Esophagus (tissue), 2 donors: ENCODE results near the gene GMPR2. TPM values are rescaled to one million over a fixed set of nuclear protein-coding genes. Genes with fewer than 3 reads are reported as not detected.

Experiments
- H3K27ac ChIP-seq, 2 donors: one replicate each; pipeline ENCODE4 v1.5.1; 2013; ENCODE audit warnings: low read depth in 2 of 2, mild to moderate bottlenecking in 2 of 2, inconsistent platforms in 1 of 2, low read length in 1 of 2, moderate library complexity in 1 of 2
- H3K27me3 ChIP-seq, 2 donors: one replicate each; pipeline ENCODE4 v1.6.1; 2013; ENCODE audit warnings: low read length in 2 of 2, control low read depth in 1 of 2, mild to moderate bottlenecking in 1 of 2; ENCODE audit not compliant: insufficient read depth in 2 of 2, control insufficient read depth in 1 of 2
- H3K36me3 ChIP-seq, 2 donors: one replicate each; pipeline ENCODE4 v1.6.1; 2013; ENCODE audit warnings: low read length in 1 of 2; ENCODE audit not compliant: control insufficient read depth in 2 of 2, insufficient read depth in 2 of 2
- H3K4me1 ChIP-seq, 2 donors: one replicate each; pipeline ENCODE4 v1.6.1; 2013; ENCODE audit warnings: low read length in 1 of 2; ENCODE audit not compliant: control insufficient read depth in 2 of 2, insufficient read depth in 2 of 2
- H3K4me3 ChIP-seq, 2 donors: one replicate each; pipeline ENCODE4 v1.5.1; 2013; ENCODE audit warnings: low read length in 2 of 2, mild to moderate bottlenecking in 2 of 2, low read depth in 1 of 2, moderate library complexity in 1 of 2
- H3K9me3 ChIP-seq, 2 donors: one replicate each; pipeline ENCODE4 v1.6.1; 2013; ENCODE audit warnings: mild to moderate bottlenecking in 2 of 2, low read depth in 1 of 2, low read length in 1 of 2, moderate library complexity in 1 of 2; ENCODE audit not compliant: control insufficient read depth in 2 of 2, insufficient read depth in 1 of 2
- WGBS, 2 donors: extraction: QIAGEN DNeasy Blood & Tissue Kit; methylation state at CpG; one replicate each; pipeline ENCODE4 v1.1.7; 2013; 5-methylcytosine and 5-hydroxymethylcytosine counted together
- polyA plus RNA-seq, 2 donors: library from polyadenylated mRNA; stranded (reverse); fragments of 200-250 nt; gene quantifications; one replicate each; pipeline ENCODE4 v1.2.3, GENCODE V29; 2013
- donor health status: healthy with polysubstance abuse.
- donor health status: Bipolar disorder and iron deficiency.

The GMPR2 gene
- polyA plus RNA-seq, 2 donors = 24.5 to 35.0 TPM

- WGBS, 2 donors = 60 to 66% methylated on average over 11 of the region's 11 CpGs
- peaks cover 4 to 21% of the 10 kb centered on the region in 2 donors for H3K4me1 ChIP-seq
- H3K27me3 ChIP-seq = no peaks in the 10 kb centered on the region
- no peaks in the 10 kb centered on the region for H3K9me3 ChIP-seq
- H3K27ac ChIP-seq = peak overlapping the region; percentile 92 to 93
- H3K4me3 ChIP-seq = no peak overlapping the region
- no peaks in the 10 kb centered on the region for H3K36me3 ChIP-seq
Measured at GRCh38 chr14:24279301-24280186, 46.8 kb downstream of the GMPR2 start.

- H3K27me3 ChIP-seq = no peaks in the 10 kb centered on the region
- H3K4me3 ChIP-seq = no peak overlapping the region
- peak overlapping the region; percentile 92 to 93 for H3K27ac ChIP-seq
- WGBS, 2 donors = 72 to 75% methylated on average over 6 of the region's 6 CpGs
- no peaks in the 10 kb centered on the region for H3K36me3 ChIP-seq
- H3K9me3 ChIP-seq = no peaks in the 10 kb centered on the region
- peaks cover 4 to 21% of the 10 kb centered on the region in 2 donors for H3K4me1 ChIP-seq
Measured at GRCh38 chr14:24280797-24281460, 48.2 kb downstream of the GMPR2 start.

- H3K4me1 ChIP-seq = peaks cover 4 to 24% of the 10 kb centered on the region in 2 donors
- no peaks in the 10 kb centered on the region for H3K9me3 ChIP-seq
- no peaks in the 10 kb centered on the region for H3K36me3 ChIP-seq
- H3K4me3 ChIP-seq = no peak overlapping the region
- H3K27ac ChIP-seq = peak overlapping the region; percentile 92 to 93
- WGBS, 2 donors = 90 to 91% methylated on average over 7 of the region's 7 CpGs
- no peaks in the 10 kb centered on the region for H3K27me3 ChIP-seq
Measured at GRCh38 chr14:24281636-24282035, 48.9 kb downstream of the GMPR2 start.

- H3K27ac ChIP-seq = no peak overlapping the region
- WGBS, 2 donors = 66 to 73% methylated on average over 3 of the region's 3 CpGs
- no peak overlapping the region for H3K4me3 ChIP-seq
- H3K27me3 ChIP-seq = no peaks in the 10 kb centered on the region
- H3K4me1 ChIP-seq = peaks cover 4 to 28% of the 10 kb centered on the region in 2 donors
- no peaks in the 10 kb centered on the region for H3K9me3 ChIP-seq
- peaks cover 0 to 2% of the 10 kb centered on the region in 2 donors for H3K36me3 ChIP-seq
Measured at GRCh38 chr14:24282736-24283135, 50.0 kb downstream of the GMPR2 start.

- no peaks in the 10 kb centered on the region for H3K9me3 ChIP-seq
- H3K27ac ChIP-seq = peak overlapping the region in 1 of 2 donors; percentile 84
- 73 to 86% methylated on average over 5 of the region's 5 CpGs for WGBS, 2 donors
- no peak overlapping the region for H3K4me3 ChIP-seq
- H3K27me3 ChIP-seq = no peaks in the 10 kb centered on the region
- peaks cover 4 to 28% of the 10 kb centered on the region in 2 donors for H3K4me1 ChIP-seq
- peaks cover 0 to 2% of the 10 kb centered on the region in 2 donors for H3K36me3 ChIP-seq
Measured at GRCh38 chr14:24283796-24284460, 51.2 kb downstream of the GMPR2 start.

- 73 to 84% methylated on average over 9 to 11 of the region's 11 CpGs for WGBS, 2 donors
- Histone ChIP-seq H3K27me3 (no peaks in the 10 kb centered on the region), H3K4me1 (peaks cover 4 to 28% of the 10 kb centered on the region in 2 donors), H3K27ac (peak overlapping the region; percentile 50 to 84), H3K9me3 (no peaks in the 10 kb centered on the region), H3K4me3 (no peak overlapping the region), H3K36me3 (peaks cover 2 to 5% of the 10 kb centered on the region in 2 donors)
Measured at GRCh38 chr14:24284501-24285035, 51.8 kb downstream of the GMPR2 start.

- Histone ChIP-seq H3K36me3 (peaks cover 8 to 13% of the 10 kb centered on the region in 2 donors), H3K4me3 (no peak overlapping the region), H3K27ac (peak overlapping the region; percentile 50 to 84), H3K27me3 (no peaks in the 10 kb centered on the region), H3K4me1 (peaks cover 4 to 22% of the 10 kb centered on the region in 2 donors), H3K9me3 (no peaks in the 10 kb centered on the region)
- WGBS, 2 donors = 52 to 68% methylated on average over 4 of the region's 4 CpGs
Measured at GRCh38 chr14:24285351-24285750, 52.6 kb downstream of the GMPR2 start.

GRCh38 chr14:24286996-24287395 is 54.3 kb downstream of the GMPR2 start:
- WGBS, 2 donors = 85 to 89% methylated on average over 5 of the region's 5 CpGs
- H3K27me3 ChIP-seq = no peaks in the 10 kb centered on the region
- peak overlapping the region; percentile 27 to 47 for H3K27ac ChIP-seq

More at GRCh38 chr14:24286996-24287395, 54.3 kb downstream of the GMPR2 start:
- Histone ChIP-seq H3K9me3 (no peaks in the 10 kb centered on the region), H3K4me1 (peaks cover 0 to 16% of the 10 kb centered on the region in 2 donors), H3K36me3 (peaks cover 12 to 26% of the 10 kb centered on the region in 2 donors), H3K4me3 (no peak overlapping the region)
